B cell (primary cell): ENCODE measurements around the gene ZFPM1. TPM values are rescaled to one million over a fixed set of nuclear protein-coding genes. Genes with fewer than 3 reads are reported as not detected.

ENCODE experiments used
- ATAC-seq: fragments of 200-7000 bp; cut with Tn5 transposase; one replicate; pipeline ENCODE4 v1.10.0; 2021; ENCODE audit warnings: low read depth, mild to moderate bottlenecking, moderate number of reproducible peaks, moderate library complexity
- CTCF ChIA-PET: fragments of 350-600 bp; sonication (Branson Sonifier 250); formaldehyde crosslinking; loops from one replicate; lab custom pipeline; 2021; ENCODE audit warnings: antibody characterized with exemption, inconsistent platforms; lab: Charles Lee
- POLR2A ChIA-PET: fragments of 350-600 bp; sonication (Branson Sonifier 250); formaldehyde crosslinking; loops from one replicate; lab custom pipeline; 2021; ENCODE audit warnings: antibody characterized with exemption; lab: Charles Lee
- DNase-seq: peaks from one replicate; pipeline ENCODE4 v3.0.0; 2013
- H2AFZ ChIP-seq: 2 replicates; pipeline ENCODE4 v1.6.1; 2012; ENCODE audit warnings: mild to moderate bottlenecking, low read depth, low read length; ENCODE audit not compliant: insufficient read depth, poor library complexity, severe bottlenecking
- H3K27ac ChIP-seq, 2 donors: 1 replicate in 1 of 2; 2 replicates in 1 of 2; pipeline ENCODE4 v1.5.1; 2012 to 2013; ENCODE audit warnings: low read length in 2 of 2, mild to moderate bottlenecking in 2 of 2, moderate library complexity in 1 of 2
- H3K27me3 ChIP-seq, 4 experiments: fragments of 200-600 bp in 1 of 4; sonication (generic) in 1 of 4; replicated peaks in 1 of 4; 1 replicate in 2 of 4; 2 replicates in 2 of 4; pipeline versions ENCODE4 v1.6.1 to v1.7.0; 2013 to 2016; ENCODE audit warnings: low read length in 3 of 4, mild to moderate bottlenecking in 2 of 4, mixed read lengths in 1 of 4, moderate library complexity in 1 of 4; ENCODE audit not compliant: insufficient read depth in 4 of 4, control insufficient read depth in 3 of 4; ENCODE audit errors: control extremely low read depth in 1 of 4
- H3K36me3 ChIP-seq, 2 experiments: replicated peaks in 1 of 2; 1 replicate in 1 of 2; 2 replicates in 1 of 2; pipeline versions ENCODE4 v1.6.1 to v1.7.1; 2013; ENCODE audit warnings: low read length in 1 of 2; ENCODE audit not compliant: insufficient read depth in 2 of 2, control insufficient read depth in 1 of 2; ENCODE audit errors: control extremely low read depth in 1 of 2, extremely low read depth in 1 of 2
- H3K4me1 ChIP-seq, 2 donors: fragments of 200-600 bp in 1 of 2; sonication (generic) in 1 of 2; 1 replicate in 1 of 2; 2 replicates in 1 of 2; pipeline versions ENCODE4 v1.5.1 to v1.6.1; 2013 to 2017; ENCODE audit warnings: low read length in 2 of 2; ENCODE audit not compliant: control insufficient read depth in 2 of 2, insufficient read depth in 2 of 2
- H3K4me2 ChIP-seq: replicated peaks from 2 replicates; pipeline ENCODE3; 2012; ENCODE audit warnings: mild to moderate bottlenecking, low read depth, low read length; ENCODE audit not compliant: poor library complexity, severe bottlenecking
- H3K4me3 ChIP-seq, 5 experiments: fragments of 200-600 bp in 1 of 5; sonication (generic) in 1 of 5; 1 replicate in 3 of 5; 2 replicates in 2 of 5; pipeline versions ENCODE4 v1.5.1 to v1.7.0; 2011 to 2016; ENCODE audit warnings: low read length in 4 of 5, mild to moderate bottlenecking in 4 of 5, low read depth in 2 of 5, control low read depth in 1 of 5, moderate library complexity in 1 of 5; ENCODE audit not compliant: insufficient read depth in 1 of 5; ENCODE audit errors: control extremely low read depth in 1 of 5, extremely low read depth in 1 of 5
- H3K79me2 ChIP-seq: fragments of 200-600 bp; sonication (generic); one replicate; pipeline ENCODE4 v1.6.0; 2016; ENCODE audit warnings: low read length; ENCODE audit not compliant: control insufficient read depth, insufficient read depth
- H3K9ac ChIP-seq: fragments of 200-600 bp; sonication (generic); 2 replicates; pipeline ENCODE4 v1.6.1; 2017; ENCODE audit warnings: mild to moderate bottlenecking, low read length, moderate library complexity
- H3K9me3 ChIP-seq, 3 donors: one replicate each; pipeline versions ENCODE4 v1.6.1 to v1.7.1; 2013; ENCODE audit warnings: low read length in 2 of 3; ENCODE audit not compliant: control insufficient read depth in 2 of 3, insufficient read depth in 1 of 3; ENCODE audit errors: control extremely low read depth in 1 of 3
- H4K20me1 ChIP-seq: 2 replicates; pipeline ENCODE4 v1.6.0; 2012; ENCODE audit warnings: mild to moderate bottlenecking, low read length; ENCODE audit not compliant: insufficient read depth, control insufficient read depth, poor library complexity, severe bottlenecking
- H3K27ac Mint-ChIP-seq: one replicate; pipeline ENCODE4 v1.8.0; 2021; ENCODE audit warnings: mixed read lengths
- H3K27me3 Mint-ChIP-seq: one replicate; pipeline ENCODE4 v1.8.0; 2021; ENCODE audit warnings: mixed read lengths
- H3K4me1 Mint-ChIP-seq: one replicate; pipeline ENCODE4 v1.8.0; 2021; ENCODE audit warnings: mixed read lengths
- H3K4me3 Mint-ChIP-seq: one replicate; pipeline ENCODE4 v1.8.0; 2021; ENCODE audit warnings: mixed read lengths
- H3K9me3 Mint-ChIP-seq: one replicate; pipeline ENCODE4 v1.8.0; 2022; ENCODE audit warnings: mixed read lengths; ENCODE audit not compliant: insufficient read depth
- EZH2 ChIP-seq: IDR thresholded peaks from 2 replicates; pipeline ENCODE4 v1.6.1; 2012; ENCODE audit warnings: borderline replicate concordance, low read depth, mild to moderate bottlenecking, moderate library complexity, low read length; ENCODE audit not compliant: insufficient read depth, poor library complexity, severe bottlenecking
- whole genome bisulfite sequencing: methylation state at CpG from one replicate; pipeline ENCODE4 v1.1.5; 2013; ENCODE audit warnings: missing lambda C conversion rate; ENCODE audit not compliant: insufficient coverage; 5-methylcytosine and 5-hydroxymethylcytosine counted together
- intact Hi-C: fragments of 100-400 bp; cut with micrococcal nuclease; formaldehyde crosslinking; loops from one replicate; pipeline ENCODE4 v1.10.0; 2022
- polyA plus RNA-seq: library from polyadenylated mRNA; depleted of rRNA; stranded (reverse); fragments of >200 nt; gene quantifications from 2 replicates; pipeline ENCODE4 v1.2.3, GENCODE V29; 2012
- total RNA-seq, 2 donors: library from RNA; stranded (reverse); fragments of 120-200 nt in 1 of 2; gene quantifications; 1 replicate in 1 of 2; 2 replicates in 1 of 2; pipeline versions ENCODE4 v1.2.3 to v1.2.4, GENCODE V29; 2013 to 2022
- TF ChIP-seq, protein P1 (sequence below): fragments of 200-600 bp; IDR thresholded peaks from one replicate; pipeline ENCODE4 v1.8.0; 2022; ENCODE audit warnings: antibody characterized with exemption, mild to moderate bottlenecking

ZFPM1 gene
- total and polyA plus RNA-seq, 2 donors (not counting 1 experiment from before 2014, with no cell fraction given): 4.3 to 34.6 TPM

DNA sequence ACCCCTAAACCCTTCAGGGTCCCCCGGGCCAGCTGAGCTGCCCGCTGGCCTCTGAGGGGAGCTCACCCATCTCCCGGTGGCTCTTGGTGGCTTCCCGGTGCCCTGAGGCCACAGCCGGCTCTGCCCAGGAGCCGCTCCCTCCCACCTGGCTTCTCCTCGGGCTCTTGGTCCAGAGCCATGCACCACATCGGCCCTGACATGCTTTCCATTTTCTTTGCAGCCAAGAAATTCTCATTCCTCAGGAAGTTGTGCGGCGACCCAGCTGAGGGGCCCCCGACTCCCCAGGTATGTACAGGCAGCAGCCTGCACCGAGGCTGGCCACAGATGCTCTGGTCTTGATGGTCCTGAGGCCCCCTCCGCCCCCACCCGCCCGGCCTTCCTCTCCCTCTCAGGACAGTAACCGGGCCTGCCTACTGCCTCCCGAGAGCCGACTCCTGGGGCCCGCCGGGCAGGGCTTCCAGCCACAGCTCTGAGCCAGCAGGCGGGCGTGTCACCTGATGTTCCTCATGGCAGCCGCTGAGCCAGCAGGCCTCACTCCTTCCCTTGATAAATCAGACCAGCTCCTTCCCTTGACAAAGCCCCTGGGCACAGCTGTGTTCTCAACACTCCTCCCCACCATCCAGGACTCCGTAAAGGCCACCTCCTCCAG is 28.4 kb upstream of the ZFPM1 start:
- no peaks in the 10 kb centered on the region for H3K27me3 Mint-ChIP-seq
- H3K9me3 ChIP-seq: peaks cover 0 to 3% (median 0%) of the 10 kb centered on the region in 3 donors

DNA sequence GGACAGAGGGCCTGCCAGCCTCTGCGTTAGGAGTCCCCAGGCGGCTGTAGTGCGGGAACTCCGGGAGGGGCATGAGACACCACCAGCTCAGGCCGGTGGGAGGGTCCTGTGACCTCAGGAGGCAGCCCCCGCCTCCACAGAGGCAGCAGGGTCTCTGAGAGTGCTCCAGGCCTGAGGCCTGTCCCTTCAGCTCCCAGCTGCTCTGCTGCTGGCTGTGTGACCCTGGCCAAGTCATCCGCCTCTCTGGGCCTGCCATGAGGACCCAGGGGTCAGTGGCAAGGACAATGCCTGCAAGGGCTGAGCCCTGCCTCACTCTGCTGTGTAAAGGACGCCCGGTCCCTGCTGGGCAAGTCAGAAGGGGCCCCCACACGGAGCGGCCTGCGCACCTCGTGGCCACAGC is 27.1 kb upstream of the ZFPM1 start:
- H4K20me1 ChIP-seq: peaks cover 13% of the 10 kb centered on the region
- WGBS: 95% methylated on average over 13 of the region's 13 CpGs
- intact Hi-C loops: no loop called here
- Mint-ChIP-seq H3K4me3 (no peak overlapping the region), H3K27me3 (no peaks in the 10 kb centered on the region), H3K27ac (no peak overlapping the region), H3K4me1 (peaks cover 10% of the 10 kb centered on the region), H3K9me3 (no peaks in the 10 kb centered on the region)
- peaks cover 3% of the 10 kb centered on the region for H3K79me2 ChIP-seq
- H3K27me3 ChIP-seq: no peaks in the 10 kb centered on the region
- DNase-seq (no peak), ATAC-seq (no peak)
- peaks cover 0 to 3% (median 0%) of the 10 kb centered on the region in 3 donors for H3K9me3 ChIP-seq
- H3K4me2 ChIP-seq: no peak overlapping the region
- TF ChIP-seq, protein P1, sequence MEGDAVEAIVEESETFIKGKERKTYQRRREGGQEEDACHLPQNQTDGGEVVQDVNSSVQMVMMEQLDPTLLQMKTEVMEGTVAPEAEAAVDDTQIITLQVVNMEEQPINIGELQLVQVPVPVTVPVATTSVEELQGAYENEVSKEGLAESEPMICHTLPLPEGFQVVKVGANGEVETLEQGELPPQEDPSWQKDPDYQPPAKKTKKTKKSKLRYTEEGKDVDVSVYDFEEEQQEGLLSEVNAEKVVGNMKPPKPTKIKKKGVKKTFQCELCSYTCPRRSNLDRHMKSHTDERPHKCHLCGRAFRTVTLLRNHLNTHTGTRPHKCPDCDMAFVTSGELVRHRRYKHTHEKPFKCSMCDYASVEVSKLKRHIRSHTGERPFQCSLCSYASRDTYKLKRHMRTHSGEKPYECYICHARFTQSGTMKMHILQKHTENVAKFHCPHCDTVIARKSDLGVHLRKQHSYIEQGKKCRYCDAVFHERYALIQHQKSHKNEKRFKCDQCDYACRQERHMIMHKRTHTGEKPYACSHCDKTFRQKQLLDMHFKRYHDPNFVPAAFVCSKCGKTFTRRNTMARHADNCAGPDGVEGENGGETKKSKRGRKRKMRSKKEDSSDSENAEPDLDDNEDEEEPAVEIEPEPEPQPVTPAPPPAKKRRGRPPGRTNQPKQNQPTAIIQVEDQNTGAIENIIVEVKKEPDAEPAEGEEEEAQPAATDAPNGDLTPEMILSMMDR: no peak
- no peak for TF ChIP-seq EZH2
- ChIA-PET CTCF (no interaction called here), POLR2A (interaction anchor here (0.6 kb wide), 1 partner anchor 464 kb away, joined by 4 read pairs; no protein-coding TSS in a partner anchor)
- H3K27ac ChIP-seq: no peak overlapping the region
- no peak overlapping the region for H2AFZ ChIP-seq
- H3K4me1 ChIP-seq: peaks cover 9 to 11% of the 10 kb centered on the region in 2 donors
- no peaks in the 10 kb centered on the region for H3K36me3 ChIP-seq
- no peak overlapping the region for H3K4me3 ChIP-seq
- H3K9ac ChIP-seq: no peak overlapping the region

More for the DNA sequence above, 28.4 kb upstream of the ZFPM1 start:
- ATAC-seq (no peak), DNase-seq (no peak)
- no peak overlapping the region for H3K4me3 Mint-ChIP-seq
- no peak for TF ChIP-seq EZH2
- TF ChIP-seq, protein P1: no peak
- CTCF ChIA-PET: interaction anchor here (1.7 kb wide), 1 partner anchor 13 kb away, joined by 13 read pairs; no protein-coding TSS in a partner anchor
- Histone ChIP-seq H3K9ac (no peak overlapping the region), H3K4me3 (no peak overlapping the region), H4K20me1 (peaks cover 12% of the 10 kb centered on the region), H3K27me3 (peaks cover 0 to 2% (median 0%) of the 10 kb centered on the region in 4 experiments), H3K36me3 (no peaks in the 10 kb centered on the region), H3K27ac (no peak overlapping the region), H2AFZ (no peak overlapping the region), H3K4me1 (peaks cover 4% of the 10 kb centered on the region in 2 donors), H3K4me2 (no peak overlapping the region), H3K79me2 (no peaks in the 10 kb centered on the region)
- intact Hi-C loops: no loop called here
- POLR2A ChIA-PET: interaction anchor here (0.6 kb wide), 1 partner anchor 451 kb away, joined by 12 read pairs; no protein-coding TSS in a partner anchor
- H3K27ac Mint-ChIP-seq: peak overlapping the region; percentile 11
- no peaks in the 10 kb centered on the region for H3K9me3 Mint-ChIP-seq
- peaks cover 7% of the 10 kb centered on the region for H3K4me1 Mint-ChIP-seq
- 21% methylated on average over 23 of the region's 24 CpGs for WGBS
